A549 (cell line): ENCODE data around the gene NAPEPLD. TPM values are rescaled to one million over a fixed set of nuclear protein-coding genes. Genes with fewer than 3 reads are reported as not detected.

Source experiments
- ATAC-seq, 2 experiments: fragments of 200-7000 bp in 1 of 2; fragments of >200 bp in 1 of 2; cut with Nextera tagmentation in 1 of 2; cut with Tn5 transposase in 1 of 2; 3 replicates each; pipeline versions ENCODE4 v1.8.0 to v1.9.1; 2018 to 2020; ENCODE audit warnings: mild to moderate bottlenecking in 1 of 2, moderate library complexity in 1 of 2
- CTCF ChIA-PET: fragments of 300-600 bp; sonication (Branson Sonifier 250); formaldehyde crosslinking; extraction: SDS; loops from one replicate; lab custom pipeline; 2021; ENCODE audit warnings: antibody characterized with exemption, inconsistent platforms; lab: Yijun Ruan, JAX
- POLR2A ChIA-PET: fragments of 350-600 bp; formaldehyde crosslinking; extraction: SDS; loops from one replicate; lab custom pipeline; 2021; ENCODE audit warnings: antibody characterized with exemption, inconsistent platforms; lab: Yijun Ruan, JAX
- DNase-seq, 2 experiments: peaks; one replicate each; pipeline versions ENCODE4 v3.0.0 to v3.0.0-alpha.2; 2011 to 2016; ENCODE audit warnings: low read depth in 1 of 2, low spot score in 1 of 2
- FAIRE-seq: peaks from 2 replicates; lab custom pipeline; 2011; peaks lifted over from hg19 to GRCh38; lab: Jason Lieb, UNC
- H3K27ac ChIP-seq, 2 experiments: fragments of >200 bp; sonication (Bioruptor Twin); formaldehyde crosslinking; 3 replicates each; pipeline ENCODE4 v1.5.1; 2016 to 2017
- H3K4me1 ChIP-seq: fragments of >200 bp; sonication (Bioruptor Twin); formaldehyde crosslinking; 3 replicates; pipeline ENCODE4 v1.6.1; 2016
- H3K4me2 ChIP-seq: fragments of >200 bp; sonication (Bioruptor Twin); formaldehyde crosslinking; 3 replicates; pipeline ENCODE4 v1.6.1; 2016
- H3K4me3 ChIP-seq: fragments of >200 bp; sonication (Bioruptor Twin); formaldehyde crosslinking; 3 replicates; pipeline ENCODE4 v1.5.1; 2016
- H3K9me3 ChIP-seq: fragments of >200 bp; sonication (Bioruptor Twin); formaldehyde crosslinking; 3 replicates; pipeline ENCODE4 v1.6.1; 2016
- ATOH8 ChIP-seq: fragments of 250-450 bp; sonication (Bioruptor Pico); IDR thresholded peaks from 2 replicates; pipeline ENCODE4 v1.5.0; 2020; ENCODE audit warnings: low read depth, mild to moderate bottlenecking, moderate library complexity
- BCL3 ChIP-seq: fragments of >200 bp; sonication (Bioruptor Twin); formaldehyde crosslinking; IDR thresholded peaks from 3 replicates; pipeline ENCODE4 v1.6.1; 2016
- CBX8 ChIP-seq: fragments of 200-600 bp; sonication (generic); IDR thresholded peaks from 2 replicates; pipeline ENCODE4 v1.6.1; 2016
- CEBPB ChIP-seq, 2 experiments: fragments of >200 bp in 1 of 2; sonication (Bioruptor Twin) in 1 of 2; formaldehyde crosslinking in 1 of 2; IDR thresholded peaks; 2 replicates each; pipeline ENCODE4 v1.6.1; 2012 to 2016
- CHD2 ChIP-seq: fragments of 150-350 bp; IDR thresholded peaks from 2 replicates; pipeline ENCODE4 v1.6.1; 2014; ENCODE audit warnings: low read length; ENCODE audit not compliant: partially characterized antibody
- EHF ChIP-seq: fragments of 250-450 bp; sonication (Bioruptor Pico); IDR thresholded peaks from 2 replicates; pipeline ENCODE4 v1.5.0; 2020; ENCODE audit warnings: mild to moderate bottlenecking
- EP300 ChIP-seq, 2 experiments: fragments of >200 bp; sonication (Bioruptor Twin); formaldehyde crosslinking; IDR thresholded peaks; 2 replicates in 1 of 2; 3 replicates in 1 of 2; pipeline ENCODE4 v1.6.1; 2016 to 2017
- ESRRA ChIP-seq: fragments of 150-350 bp; IDR thresholded peaks from 2 replicates; pipeline ENCODE4 v1.6.1; 2014; ENCODE audit warnings: mild to moderate bottlenecking, low read length, borderline replicate concordance
- FOSB ChIP-seq: fragments of 250-450 bp; sonication (Bioruptor Pico); IDR thresholded peaks from 2 replicates; pipeline ENCODE4 v1.5.0; 2020; ENCODE audit warnings: mild to moderate bottlenecking, moderate library complexity
- HMGXB4 ChIP-seq: fragments of 250-450 bp; sonication (Bioruptor Pico); IDR thresholded peaks from 2 replicates; pipeline ENCODE4 v1.5.0; 2021; ENCODE audit warnings: mild to moderate bottlenecking, moderate library complexity, borderline replicate concordance
- JUNB ChIP-seq: fragments of >200 bp; sonication (Bioruptor Twin); formaldehyde crosslinking; IDR thresholded peaks from 2 replicates; pipeline ENCODE4 v1.6.1; 2016
- MYC ChIP-seq: IDR thresholded peaks from 2 replicates; pipeline ENCODE4 v1.6.1; 2012; ENCODE audit warnings: mild to moderate bottlenecking, inconsistent platforms, low read length, improper control_type of control experiment, borderline replicate concordance
- PBX3 ChIP-seq: IDR thresholded peaks from 2 replicates; pipeline ENCODE4 v1.6.1; 2012
- POLR2AphosphoS2 ChIP-seq: conservative IDR thresholded peaks from 2 replicates; pipeline ENCODE4 v1.6.1; 2012; ENCODE audit warnings: low read length, improper control_type of control experiment, inconsistent platforms
- RCOR1 ChIP-seq: fragments of 150-350 bp; IDR thresholded peaks from 2 replicates; pipeline ENCODE4 v1.6.1; 2014; ENCODE audit warnings: antibody characterized with exemption, low read length, low read depth
- RFX5 ChIP-seq: fragments of 450-650 bp; IDR thresholded peaks from 2 replicates; pipeline ENCODE4 v1.7.1; 2014; ENCODE audit warnings: antibody characterized with exemption, mild to moderate bottlenecking, moderate library complexity
- RNF2 ChIP-seq: fragments of 200-600 bp; sonication (generic); IDR thresholded peaks from 2 replicates; pipeline ENCODE4 v1.6.1; 2016; ENCODE audit warnings: low read depth, mild to moderate bottlenecking, antibody characterized with exemption, moderate library complexity, borderline replicate concordance
- TP53 ChIP-seq: fragments of 250-450 bp; sonication (Bioruptor Pico); IDR thresholded peaks from 2 replicates; pipeline ENCODE4 v1.5.0; 2021; ENCODE audit warnings: mild to moderate bottlenecking, moderate library complexity
- ZFP36 ChIP-seq: fragments of 450-650 bp; IDR thresholded peaks from 2 replicates; pipeline ENCODE4 v1.6.1; 2014; ENCODE audit warnings: borderline replicate concordance; ENCODE audit not compliant: partially characterized antibody
- ZNF302 ChIP-seq: fragments of 250-450 bp; sonication (Bioruptor Pico); IDR thresholded peaks from 2 replicates; pipeline ENCODE4 v1.9.0; 2021; ENCODE audit warnings: inconsistent platforms, mild to moderate bottlenecking, moderate library complexity
- WGBS: methylation state at CpG from one replicate; pipeline ENCODE4 v1.1.6; 2017; ENCODE audit errors: missing lambda C conversion rate; 5-methylcytosine and 5-hydroxymethylcytosine counted together
- polyA plus RNA-seq, 4 experiments: library from polyadenylated mRNA; depleted of rRNA in 3 of 4; stranded (reverse); fragments of >200 nt; fragmentation: RNase III in 1 of 4; extraction: RNeasy Plus Mini Kit Qiagen cat#74134 plus additional on column Dnase treatment in 1 of 4; gene quantifications; 2 replicates in 3 of 4; 3 replicates in 1 of 4; pipeline ENCODE4 v1.2.3, GENCODE V29; 2011 to 2017

NAPEPLD gene
- polyA plus RNA-seq, 2 of the 4 experiments (the other 2 are of a cell fraction), result 10.1 to 12.0 TPM

GRCh38 chr7:103106005-103106702, 42.7 kb downstream of the NAPEPLD start:
- CTCF ChIA-PET, result no interaction called here
- Histone ChIP-seq H3K4me1 (no peaks in the 10 kb centered on the region), H3K9me3 (0 out of 3 replicates have a peak, but pooled peaks cover 2% of the 10 kb centered on the region), H3K4me2 (no peak overlapping the region), H3K4me3 (no peak overlapping the region), H3K27ac (no peak overlapping the region)
- TF ChIP-seq ZFP36, result no peak
- no peak for TF ChIP-seq EP300 (IDR thresholded peaks at IDR 0.05)
- TF ChIP-seq TP53 (CRISPR knock-in tag), result no peak
- no peak for TF ChIP-seq RFX5
- TF ChIP-seq FOSB (CRISPR knock-in tag), result no peak
- no peak for TF ChIP-seq MYC
- TF ChIP-seq EHF, result no peak
- TF ChIP-seq ATOH8 (CRISPR knock-in tag), result no peak
- no peak for TF ChIP-seq RNF2
- no peak for TF ChIP-seq ESRRA
- no peak for TF ChIP-seq CBX8
- DNase-seq (no peak), FAIRE-seq (no peak), ATAC-seq (no peak)
- POLR2A ChIA-PET, result interaction anchor here (0.6 kb wide), 1 partner anchor 193 kb away, joined by 3 read pairs; no protein-coding TSS in a partner anchor
- WGBS, result 90% methylated on average over 12 of the region's 12 CpGs

- no peak for ATAC-seq
- TF ChIP-seq JUNB (no peak), TP53 (CRISPR knock-in tag) (no peak), HMGXB4 (CRISPR knock-in tag) (no peak), ZNF302 (CRISPR knock-in tag) (no peak), RCOR1 (no peak), CBX8 (no peak), PBX3 (no peak), BCL3 (no peak), POLR2AphosphoS2 (no peak), CEBPB (IDR thresholded peaks at IDR 0.05) (no peak), ZFP36 (no peak), EP300 (IDR thresholded peaks at IDR 0.05) (no peak), RFX5 (no peak), CHD2 (no peak)
- TF ChIP-seq, all 56 proteins: peak for 0
- no peak overlapping the region for H3K4me3 ChIP-seq
- FAIRE-seq, result no peak
- no peaks in the 10 kb centered on the region for H3K4me1 ChIP-seq
- no peak overlapping the region for H3K4me2 ChIP-seq
- no peak overlapping the region for H3K27ac ChIP-seq
- ChIA-PET POLR2A (no interaction called here), CTCF (no interaction called here)
- H3K9me3 ChIP-seq, result no peaks in the 10 kb centered on the region
- DNase-seq, result no peak
- 43% methylated on average over 2 of the region's 2 CpGs for WGBS
These were observed 47.4 kb downstream of the NAPEPLD start for GRCh38 chr7:103101543-103101942.
